ENCODE data around the gene MRPL1. TPM values are rescaled to one million over a fixed set of nuclear protein-coding genes. Genes with fewer than 3 reads are reported as not detected.

Gene MRPL1
- total and polyA plus RNA-seq, 9 of the 15 experiments (the other 6 are each of a cell fraction or from before 2014, with no cell fraction given), result 38.4 to 75.7 (median 63.7) TPM

GRCh38 chr4:77818073-77818601 lies 44.5 kb upstream of the MRPL1 start (continued):
- TF ChIP-seq HDAC1 (IDR thresholded peaks at IDR 0.05) (peak in 1 of 2 experiments; percentile 68; a peak in 2 of 4 replicates), ZSCAN32 (CRISPR knock-in tag; IDR thresholded peaks at IDR 0.05) (no peak), ZNF354B (CRISPR knock-in tag; IDR thresholded peaks at IDR 0.05) (no peak), HDAC2 (IDR thresholded peaks at IDR 0.05) (peak; percentile 72), NR2C2 (CRISPR knock-in tag; IDR thresholded peaks at IDR 0.05) (no peak), NR2C2 (tag; IDR thresholded peaks at IDR 0.05) (no peak), STAT5B (CRISPR knock-in tag; IDR thresholded peaks at IDR 0.05) (no peak), RB1 (IDR thresholded peaks at IDR 0.05; ENCODE audit: low read depth) (no peak), RNF2 (IDR thresholded peaks at IDR 0.05) (no peak), ZNF197 (CRISPR knock-in tag; IDR thresholded peaks at IDR 0.05; ENCODE audit: low read depth) (no peak), CAMTA2 (CRISPR knock-in tag; conservative IDR thresholded peaks at IDR 0.05) (no peak), SRSF9 (IDR thresholded peaks at IDR 0.05; ENCODE audit: borderline replicate concordance, low read depth, low read length) (no peak), KAT7 (CRISPR knock-in tag; IDR thresholded peaks at IDR 0.05; ENCODE audit: borderline replicate concordance) (peak; percentile 59; the same call in 1 of the 2 replicates)
- TF ChIP-seq, protein P1, sequence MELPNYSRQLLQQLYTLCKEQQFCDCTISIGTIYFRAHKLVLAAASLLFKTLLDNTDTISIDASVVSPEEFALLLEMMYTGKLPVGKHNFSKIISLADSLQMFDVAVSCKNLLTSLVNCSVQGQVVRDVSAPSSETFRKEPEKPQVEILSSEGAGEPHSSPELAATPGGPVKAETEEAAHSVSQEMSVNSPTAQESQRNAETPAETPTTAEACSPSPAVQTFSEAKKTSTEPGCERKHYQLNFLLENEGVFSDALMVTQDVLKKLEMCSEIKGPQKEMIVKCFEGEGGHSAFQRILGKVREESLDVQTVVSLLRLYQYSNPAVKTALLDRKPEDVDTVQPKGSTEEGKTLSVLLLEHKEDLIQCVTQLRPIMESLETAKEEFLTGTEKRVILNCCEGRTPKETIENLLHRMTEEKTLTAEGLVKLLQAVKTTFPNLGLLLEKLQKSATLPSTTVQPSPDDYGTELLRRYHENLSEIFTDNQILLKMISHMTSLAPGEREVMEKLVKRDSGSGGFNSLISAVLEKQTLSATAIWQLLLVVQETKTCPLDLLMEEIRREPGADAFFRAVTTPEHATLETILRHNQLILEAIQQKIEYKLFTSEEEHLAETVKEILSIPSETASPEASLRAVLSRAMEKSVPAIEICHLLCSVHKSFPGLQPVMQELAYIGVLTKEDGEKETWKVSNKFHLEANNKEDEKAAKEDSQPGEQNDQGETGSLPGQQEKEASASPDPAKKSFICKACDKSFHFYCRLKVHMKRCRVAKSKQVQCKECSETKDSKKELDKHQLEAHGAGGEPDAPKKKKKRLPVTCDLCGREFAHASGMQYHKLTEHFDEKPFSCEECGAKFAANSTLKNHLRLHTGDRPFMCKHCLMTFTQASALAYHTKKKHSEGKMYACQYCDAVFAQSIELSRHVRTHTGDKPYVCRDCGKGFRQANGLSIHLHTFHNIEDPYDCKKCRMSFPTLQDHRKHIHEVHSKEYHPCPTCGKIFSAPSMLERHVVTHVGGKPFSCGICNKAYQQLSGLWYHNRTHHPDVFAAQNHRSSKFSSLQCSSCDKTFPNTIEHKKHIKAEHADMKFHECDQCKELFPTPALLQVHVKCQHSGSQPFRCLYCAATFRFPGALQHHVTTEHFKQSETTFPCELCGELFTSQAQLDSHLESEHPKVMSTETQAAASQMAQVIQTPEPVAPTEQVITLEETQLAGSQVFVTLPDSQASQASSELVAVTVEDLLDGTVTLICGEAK (IDR thresholded peaks at IDR 0.05), result 0 out of 2 replicates have a peak, but pooled peaks have one; percentile 27
- TF ChIP-seq, protein P1 (CRISPR knock-in tag; IDR thresholded peaks at IDR 0.05), result no peak

Data from K562 (cell line).